ENCODE measurements around the gene PDE6G. TPM values are rescaled to one million over a fixed set of nuclear protein-coding genes. Genes with fewer than 3 reads are reported as not detected.

Gene PDE6G
- total and polyA plus RNA-seq, 2 of the 13 experiments (the other 11 are each of a cell fraction or from before 2014, with no cell fraction given), result 1.4 to 6.7 TPM

DNA sequence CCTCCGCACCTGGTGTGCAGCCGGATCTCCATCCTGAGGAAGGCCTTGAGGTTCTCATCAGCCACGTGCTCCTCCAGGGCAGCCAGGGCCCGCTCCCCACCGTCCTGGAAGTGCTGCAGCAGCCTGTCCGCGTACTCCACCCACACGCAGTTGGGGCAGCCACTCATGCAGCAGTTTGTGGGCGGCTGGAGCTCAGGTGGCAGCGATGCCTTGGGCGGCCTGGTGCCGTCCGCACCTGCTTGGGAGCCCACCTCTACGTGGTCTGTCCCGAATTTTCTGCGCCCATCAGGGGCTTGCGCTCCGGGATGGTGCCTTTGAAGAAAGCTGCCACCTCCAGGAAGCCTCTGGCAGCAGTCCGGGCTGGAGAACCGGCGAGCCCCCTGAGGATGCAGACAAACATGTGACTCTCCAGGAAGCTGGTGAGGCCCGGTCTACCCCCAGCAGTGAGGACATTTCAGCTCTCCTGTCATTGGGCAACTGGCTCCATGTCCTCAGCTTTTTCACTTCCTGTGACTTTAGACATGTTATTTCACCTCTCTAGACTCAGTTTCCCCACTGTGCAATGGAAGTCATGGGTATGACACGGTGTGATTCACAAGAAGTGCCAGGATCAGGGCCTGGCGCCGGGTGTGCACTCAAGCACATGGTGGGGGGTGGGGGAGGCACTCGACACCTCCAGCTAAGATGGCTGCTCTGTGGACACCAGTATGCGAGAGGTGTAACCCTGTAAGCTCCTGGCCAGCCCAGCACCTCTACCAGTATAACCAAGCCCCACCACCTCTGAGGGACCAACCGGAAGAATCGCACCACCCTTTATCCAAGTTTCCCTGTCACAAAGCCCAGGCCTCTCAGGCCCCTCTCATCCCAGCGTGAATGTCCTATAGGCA is 9.1 kb upstream of the PDE6G start:
- ChIA-PET POLR2A (interaction anchor here (0.6 to 6.3 kb wide), 21 partner anchors 10 to 442 kb away, joined by 3 to 68 read pairs (median 5); partner anchors contain the start of genes ARL16, CEP131, FAAP100 and HGS), CTCF (ENCODE audit: low intra/inter-chr PET ratio, low total read pairs) (no interaction called here)
- H3K27me3 ChIP-seq (ENCODE audit: control insufficient read depth in 1 of 2, insufficient read depth in 2 of 2, low read length in 2 of 2), result no peaks in the 10 kb centered on the region; a peak in 1 of 5 replicates
- BruUV-seq (replicated peaks), result no TSS peak
- WGBS (ENCODE audit: low lambda C conversion rate), result 69% methylated on average over 22 of the region's 30 CpGs
- peak overlapping the region; percentile 81 for H3K27ac ChIP-seq (ENCODE audit: extremely low read length, insufficient read depth, low read length)
- peaks cover 9 to 20% of the 10 kb centered on the region in 2 experiments for H3K36me3 ChIP-seq (replicated peaks in 1 of 2; ENCODE audit: control insufficient read depth in 1 of 2, insufficient read depth in 2 of 2, low read length in 2 of 2)
- intact Hi-C loops (cut with micrococcal nuclease; ENCODE audit: unreplicated experiment), result loop anchor here (2.0 to 5.0 kb wide), 2 partner anchors 29 to 37 kb away; partner anchors contain the start of genes MRPL12, NPLOC4 and TSPAN10
- peak overlapping the region; percentile 92 for H3K9ac ChIP-seq (ENCODE audit: insufficient read depth, low read depth, low read length)
- DNase-seq (ENCODE audit: low spot score) (peak; percentile 47), ATAC-seq (peak; percentile 31), FAIRE-seq (peak; percentile 60)
- peaks cover 30% of the 10 kb centered on the region for H3K79me2 ChIP-seq (ENCODE audit: insufficient read depth, low read length)
- H3K4me1 ChIP-seq (ENCODE audit: insufficient read depth, low read length), result peaks cover 31% of the 10 kb centered on the region
- H4K20me1 ChIP-seq (ENCODE audit: insufficient read depth, low read length), result no peaks in the 10 kb centered on the region
- peak overlapping the region; percentile 92 for H3K4me2 ChIP-seq (ENCODE audit: low read depth, low read length)
- peak overlapping the region; percentile 86 to 98 (median 96) for H3K4me3 ChIP-seq (replicated peaks in 1 of 3; ENCODE audit: insufficient read depth in 1 of 3, low read depth in 2 of 3, low read length in 3 of 3)
- H3K9me3 ChIP-seq (ENCODE audit: low read length), result no peaks in the 10 kb centered on the region
- H2AFZ ChIP-seq (ENCODE audit: low read length), result no peak overlapping the region
- in situ Hi-C loops (cut with HindIII; ENCODE audit: extremely low pct_ligation_motif_present, low pct_unique_long_range_greater_than_20kb), result no loop called here
- TF ChIP-seq IRX3 (CRISPR knock-in tag; IDR thresholded peaks at IDR 0.05; ENCODE audit: borderline replicate concordance, low read depth) (peak; percentile 50; the same call in 1 of the 2 replicates), SAP130 (CRISPR knock-in tag; IDR thresholded peaks at IDR 0.05; ENCODE audit: low read depth) (peak; percentile 22; the same call in 1 of the 2 replicates), ZNF510 (CRISPR knock-in tag; IDR thresholded peaks at IDR 0.05; ENCODE audit: low read depth) (no peak), ZBTB8A (CRISPR knock-in tag; IDR thresholded peaks at IDR 0.05; ENCODE audit: borderline replicate concordance, low read depth) (no peak), SETDB1 (CRISPR knock-in tag; IDR thresholded peaks at IDR 0.05; ENCODE audit: borderline replicate concordance) (no peak), TMF1 (CRISPR knock-in tag; IDR thresholded peaks at IDR 0.05; ENCODE audit: low read depth) (peak; percentile 77; the same call in 1 of the 2 replicates), ELF3 (CRISPR knock-in tag; IDR thresholded peaks at IDR 0.05) (no peak)
- TF ChIP-seq, protein P1, sequence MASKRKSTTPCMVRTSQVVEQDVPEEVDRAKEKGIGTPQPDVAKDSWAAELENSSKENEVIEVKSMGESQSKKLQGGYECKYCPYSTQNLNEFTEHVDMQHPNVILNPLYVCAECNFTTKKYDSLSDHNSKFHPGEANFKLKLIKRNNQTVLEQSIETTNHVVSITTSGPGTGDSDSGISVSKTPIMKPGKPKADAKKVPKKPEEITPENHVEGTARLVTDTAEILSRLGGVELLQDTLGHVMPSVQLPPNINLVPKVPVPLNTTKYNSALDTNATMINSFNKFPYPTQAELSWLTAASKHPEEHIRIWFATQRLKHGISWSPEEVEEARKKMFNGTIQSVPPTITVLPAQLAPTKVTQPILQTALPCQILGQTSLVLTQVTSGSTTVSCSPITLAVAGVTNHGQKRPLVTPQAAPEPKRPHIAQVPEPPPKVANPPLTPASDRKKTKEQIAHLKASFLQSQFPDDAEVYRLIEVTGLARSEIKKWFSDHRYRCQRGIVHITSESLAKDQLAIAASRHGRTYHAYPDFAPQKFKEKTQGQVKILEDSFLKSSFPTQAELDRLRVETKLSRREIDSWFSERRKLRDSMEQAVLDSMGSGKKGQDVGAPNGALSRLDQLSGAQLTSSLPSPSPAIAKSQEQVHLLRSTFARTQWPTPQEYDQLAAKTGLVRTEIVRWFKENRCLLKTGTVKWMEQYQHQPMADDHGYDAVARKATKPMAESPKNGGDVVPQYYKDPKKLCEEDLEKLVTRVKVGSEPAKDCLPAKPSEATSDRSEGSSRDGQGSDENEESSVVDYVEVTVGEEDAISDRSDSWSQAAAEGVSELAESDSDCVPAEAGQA (IDR thresholded peaks at IDR 0.05; ENCODE audit: low read depth), result peak; percentile 70; the same call in 1 of the 2 replicates
- TF ChIP-seq, protein P1 (CRISPR knock-in tag; IDR thresholded peaks at IDR 0.05; ENCODE audit: borderline replicate concordance), result no peak
- TF ChIP-seq, protein P2, sequence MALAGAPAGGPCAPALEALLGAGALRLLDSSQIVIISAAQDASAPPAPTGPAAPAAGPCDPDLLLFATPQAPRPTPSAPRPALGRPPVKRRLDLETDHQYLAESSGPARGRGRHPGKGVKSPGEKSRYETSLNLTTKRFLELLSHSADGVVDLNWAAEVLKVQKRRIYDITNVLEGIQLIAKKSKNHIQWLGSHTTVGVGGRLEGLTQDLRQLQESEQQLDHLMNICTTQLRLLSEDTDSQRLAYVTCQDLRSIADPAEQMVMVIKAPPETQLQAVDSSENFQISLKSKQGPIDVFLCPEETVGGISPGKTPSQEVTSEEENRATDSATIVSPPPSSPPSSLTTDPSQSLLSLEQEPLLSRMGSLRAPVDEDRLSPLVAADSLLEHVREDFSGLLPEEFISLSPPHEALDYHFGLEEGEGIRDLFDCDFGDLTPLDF (CRISPR knock-in tag; IDR thresholded peaks at IDR 0.05), result no peak
- TF ChIP-seq, protein P3, sequence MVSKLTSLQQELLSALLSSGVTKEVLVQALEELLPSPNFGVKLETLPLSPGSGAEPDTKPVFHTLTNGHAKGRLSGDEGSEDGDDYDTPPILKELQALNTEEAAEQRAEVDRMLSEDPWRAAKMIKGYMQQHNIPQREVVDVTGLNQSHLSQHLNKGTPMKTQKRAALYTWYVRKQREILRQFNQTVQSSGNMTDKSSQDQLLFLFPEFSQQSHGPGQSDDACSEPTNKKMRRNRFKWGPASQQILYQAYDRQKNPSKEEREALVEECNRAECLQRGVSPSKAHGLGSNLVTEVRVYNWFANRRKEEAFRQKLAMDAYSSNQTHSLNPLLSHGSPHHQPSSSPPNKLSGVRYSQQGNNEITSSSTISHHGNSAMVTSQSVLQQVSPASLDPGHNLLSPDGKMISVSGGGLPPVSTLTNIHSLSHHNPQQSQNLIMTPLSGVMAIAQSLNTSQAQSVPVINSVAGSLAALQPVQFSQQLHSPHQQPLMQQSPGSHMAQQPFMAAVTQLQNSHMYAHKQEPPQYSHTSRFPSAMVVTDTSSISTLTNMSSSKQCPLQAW (CRISPR knock-in tag; IDR thresholded peaks at IDR 0.05), result 0 out of 2 replicates have a peak, but pooled peaks have one; percentile 21
- TF ChIP-seq, protein P4, sequence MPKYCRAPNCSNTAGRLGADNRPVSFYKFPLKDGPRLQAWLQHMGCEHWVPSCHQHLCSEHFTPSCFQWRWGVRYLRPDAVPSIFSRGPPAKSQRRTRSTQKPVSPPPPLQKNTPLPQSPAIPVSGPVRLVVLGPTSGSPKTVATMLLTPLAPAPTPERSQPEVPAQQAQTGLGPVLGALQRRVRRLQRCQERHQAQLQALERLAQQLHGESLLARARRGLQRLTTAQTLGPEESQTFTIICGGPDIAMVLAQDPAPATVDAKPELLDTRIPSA (CRISPR knock-in tag; IDR thresholded peaks at IDR 0.05; ENCODE audit: borderline replicate concordance), result 0 out of 2 replicates have a peak, but pooled peaks have one; percentile 60
